CD4-positive, alpha-beta T cell treated with Interleukin-6 at 100 ng/mL for 8 hours (primary cell): ENCODE results near the gene PRSS35.
"Not testable (repeated sequence)": the region's sequence is repeated elsewhere in the genome, so short reads cannot be mapped to it uniquely, and the experiment has no call there.

ENCODE experiments used
- DNase-seq: peaks from one replicate; pipeline ENCODE4 v3.0.0-alpha.2; 2020; ENCODE audit warnings: mixed read lengths, low spot score

Gene PRSS35, protein sequence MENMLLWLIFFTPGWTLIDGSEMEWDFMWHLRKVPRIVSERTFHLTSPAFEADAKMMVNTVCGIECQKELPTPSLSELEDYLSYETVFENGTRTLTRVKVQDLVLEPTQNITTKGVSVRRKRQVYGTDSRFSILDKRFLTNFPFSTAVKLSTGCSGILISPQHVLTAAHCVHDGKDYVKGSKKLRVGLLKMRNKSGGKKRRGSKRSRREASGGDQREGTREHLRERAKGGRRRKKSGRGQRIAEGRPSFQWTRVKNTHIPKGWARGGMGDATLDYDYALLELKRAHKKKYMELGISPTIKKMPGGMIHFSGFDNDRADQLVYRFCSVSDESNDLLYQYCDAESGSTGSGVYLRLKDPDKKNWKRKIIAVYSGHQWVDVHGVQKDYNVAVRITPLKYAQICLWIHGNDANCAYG

GRCh38 chr6:83511901-83512681 is at the start of gene PRSS35:
PRSS35 (plus strand) TSS chr6:83512534; CDS start chr6:83523442, 10,908 bp downstream.
- no peak for DNase-seq

GRCh38 chr6:83463886-83464285 is 48.4 kb upstream of the PRSS35 start:
- no peak for DNase-seq

DNA sequence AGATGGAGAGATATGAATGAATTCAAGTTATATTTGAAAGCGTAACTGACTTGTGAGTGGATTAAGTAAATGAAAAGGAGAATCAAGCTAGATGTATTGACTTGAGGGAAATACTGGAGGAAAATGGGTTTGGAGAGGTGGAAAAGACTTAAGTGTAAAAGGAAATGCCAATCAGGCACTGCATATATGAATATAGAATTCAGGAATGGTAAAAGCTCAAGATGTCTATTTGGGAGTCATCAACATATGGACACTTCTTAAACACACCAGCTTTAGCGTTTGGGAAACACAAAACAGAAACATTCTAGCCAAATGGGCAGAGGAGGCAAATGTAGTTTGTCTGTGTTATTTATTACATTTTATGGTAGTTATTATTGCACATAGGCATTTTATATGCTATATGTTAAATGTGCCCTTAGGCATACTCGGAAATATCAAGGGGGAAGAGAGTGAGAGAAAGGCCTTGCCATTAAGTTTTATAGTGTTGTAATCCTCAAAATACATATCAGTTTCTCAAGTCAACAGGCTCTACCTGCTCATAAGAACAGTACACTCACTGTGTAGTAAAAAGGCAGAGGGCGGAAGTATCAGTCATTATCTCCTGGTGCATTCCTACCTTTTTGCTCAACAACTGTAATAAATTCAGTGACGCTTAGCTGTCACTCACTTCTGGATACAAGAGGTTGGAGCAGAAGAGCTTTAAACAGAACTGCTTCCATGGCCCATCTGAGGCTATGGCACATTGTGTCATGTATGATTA is 47.8 kb upstream of the PRSS35 start:
- no peak for DNase-seq

DNA sequence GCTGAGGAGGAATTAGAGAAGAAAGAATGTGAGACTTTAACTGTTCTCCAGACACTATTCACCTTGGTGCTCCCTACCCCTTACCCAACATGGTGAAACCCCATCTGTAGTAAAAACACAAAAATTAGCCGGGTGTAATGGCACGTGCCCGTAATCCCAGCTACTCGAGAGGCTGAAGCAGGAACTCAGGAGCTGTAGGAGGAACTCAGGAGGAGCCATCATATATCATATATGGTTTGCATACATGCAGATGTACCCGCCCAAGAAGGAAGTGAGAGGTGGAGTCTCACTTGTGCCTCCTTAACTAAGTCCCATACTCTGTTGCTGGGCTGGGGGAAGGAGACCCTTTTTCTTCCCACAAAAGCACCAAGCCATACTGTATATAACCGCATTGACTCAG is 46.0 kb upstream of the PRSS35 start:
- no peak for DNase-seq

DNA sequence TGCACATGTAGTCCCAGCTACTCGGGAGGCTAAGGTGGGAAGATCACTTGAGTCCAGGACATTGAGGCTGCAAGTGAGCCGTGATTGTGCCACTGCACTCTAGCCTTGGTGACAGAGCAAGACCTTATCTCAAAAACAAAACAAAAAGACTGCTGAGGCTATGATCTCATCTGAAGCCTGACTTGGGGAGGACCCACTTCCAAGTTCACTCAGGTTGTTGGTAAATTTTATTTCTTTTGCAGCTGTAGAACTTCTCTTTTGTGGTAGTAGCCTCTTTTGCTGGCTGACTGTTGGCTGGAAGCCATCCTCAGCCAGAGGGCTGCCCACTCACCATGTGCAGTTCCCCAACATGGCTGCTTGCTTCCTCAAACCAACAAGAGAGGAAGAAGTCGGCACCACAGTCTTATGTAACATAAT is 44.7 kb upstream of the PRSS35 start:
- no peak for DNase-seq

GRCh38 chr6:83470001-83470400 is 42.3 kb upstream of the PRSS35 start:
- no peak for DNase-seq

DNA sequence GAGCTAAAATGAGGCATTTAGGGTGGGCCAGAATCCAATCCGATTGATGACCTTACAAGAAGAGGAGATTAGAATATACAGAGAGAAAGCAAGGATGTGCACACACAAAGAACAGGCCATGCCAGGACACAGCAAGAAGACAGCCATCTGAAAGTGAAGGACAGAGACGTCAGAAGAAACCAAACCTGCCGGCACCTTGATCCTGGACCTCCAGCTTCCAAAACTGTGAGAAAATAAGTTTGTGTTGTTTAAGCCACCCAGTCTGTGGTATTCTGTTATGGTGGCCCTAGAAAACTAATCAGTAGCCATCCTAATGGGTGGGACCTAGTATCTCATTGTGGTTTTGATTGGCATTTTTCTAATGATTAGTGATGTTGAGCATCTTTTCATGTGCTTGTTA is 41.7 kb upstream of the PRSS35 start:
- no peak for DNase-seq

GRCh38 chr6:83472767-83473166 is 39.6 kb upstream of the PRSS35 start:
- no peak for DNase-seq

DNA sequence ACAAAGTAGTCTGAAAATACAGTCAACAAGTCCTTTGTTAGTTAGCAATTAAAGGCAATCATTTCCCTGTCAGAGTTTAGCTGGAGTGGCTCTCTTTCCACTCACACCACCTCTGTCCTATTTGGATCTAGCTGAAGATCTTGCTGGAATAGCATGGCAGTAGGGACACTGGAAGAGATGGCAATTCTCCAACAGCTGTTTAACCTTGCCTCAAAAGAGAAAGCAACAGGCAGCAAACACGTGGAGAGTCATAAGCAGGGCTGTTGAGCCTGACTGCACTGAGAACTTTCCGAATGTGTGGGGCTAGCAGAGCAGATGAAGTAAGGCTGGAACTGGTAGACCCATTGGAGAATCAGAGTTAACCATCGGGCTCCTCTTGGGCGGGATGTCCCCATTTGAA is 38.0 kb upstream of the PRSS35 start:
- no peak for DNase-seq

GRCh38 chr6:83476971-83477370 is 35.4 kb upstream of the PRSS35 start:
- no peak for DNase-seq

GRCh38 chr6:83479389-83479788 is 32.9 kb upstream of the PRSS35 start:
- no peak for DNase-seq

DNA sequence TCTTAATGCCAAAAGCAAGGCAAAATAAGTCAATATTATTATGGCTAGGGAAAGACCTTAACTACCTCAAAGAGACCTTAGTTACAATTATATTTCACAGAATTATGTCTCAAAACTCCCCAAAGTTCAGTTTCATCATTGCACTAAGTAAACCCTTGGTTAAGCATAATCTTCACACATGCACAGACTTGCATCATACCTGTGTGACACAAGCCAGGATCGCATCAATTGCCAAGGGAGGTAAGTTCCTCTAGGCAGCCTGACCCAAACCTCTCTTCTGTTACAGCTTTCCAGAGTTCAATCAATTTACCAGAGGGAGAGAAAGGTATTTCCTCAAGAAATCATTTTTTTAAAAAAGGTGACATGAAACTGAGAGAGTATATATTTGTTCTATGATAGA is 31.9 kb upstream of the PRSS35 start:
- no peak for DNase-seq

GRCh38 chr6:83481938-83482337 is 30.4 kb upstream of the PRSS35 start:
- DNase-seq: not testable (repeated sequence)

DNA sequence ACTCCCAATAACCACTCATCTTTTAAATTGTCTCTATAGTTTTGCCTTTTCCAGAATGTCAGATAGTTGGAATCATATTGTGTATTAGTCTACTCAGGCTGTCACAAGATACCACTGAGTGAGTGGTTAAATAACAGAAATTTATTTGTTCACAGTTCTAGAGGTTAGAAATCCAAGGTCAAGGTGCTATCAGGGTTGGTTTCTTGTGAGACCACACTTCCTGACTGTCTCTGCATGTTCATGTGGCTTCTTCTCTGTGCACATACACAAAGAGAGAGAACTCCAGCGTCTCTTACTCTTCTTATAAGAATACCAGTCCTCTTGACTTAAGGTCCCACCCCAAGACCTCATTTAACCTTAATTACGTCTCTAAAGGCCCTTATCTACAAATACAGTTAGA is 23.9 kb upstream of the PRSS35 start:
- DNase-seq: no peak

DNA sequence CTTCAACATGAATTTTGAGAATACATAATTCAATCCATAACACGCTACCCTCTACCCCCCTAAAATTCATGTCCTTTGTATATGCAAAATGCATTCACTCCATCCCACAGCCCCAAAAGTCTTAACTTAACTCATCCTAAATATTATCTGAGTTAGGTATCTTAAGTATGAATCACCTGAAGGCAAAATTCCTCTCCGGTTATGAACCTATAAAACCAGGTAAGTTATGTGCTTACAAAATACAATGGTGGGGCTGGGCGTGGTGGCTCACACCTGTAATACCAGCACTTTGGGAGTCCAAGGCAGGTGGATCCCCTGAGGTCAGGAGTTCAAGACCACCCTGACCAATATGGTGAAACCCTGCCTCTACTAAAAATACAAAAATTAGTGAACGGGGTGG is 23.5 kb upstream of the PRSS35 start:
- no peak for DNase-seq

GRCh38 chr6:83490217-83490807 is 22.0 kb upstream of the PRSS35 start:
- DNase-seq: no peak

GRCh38 chr6:83505356-83505755 is 7.0 kb upstream of the PRSS35 start:
- no peak for DNase-seq

DNA sequence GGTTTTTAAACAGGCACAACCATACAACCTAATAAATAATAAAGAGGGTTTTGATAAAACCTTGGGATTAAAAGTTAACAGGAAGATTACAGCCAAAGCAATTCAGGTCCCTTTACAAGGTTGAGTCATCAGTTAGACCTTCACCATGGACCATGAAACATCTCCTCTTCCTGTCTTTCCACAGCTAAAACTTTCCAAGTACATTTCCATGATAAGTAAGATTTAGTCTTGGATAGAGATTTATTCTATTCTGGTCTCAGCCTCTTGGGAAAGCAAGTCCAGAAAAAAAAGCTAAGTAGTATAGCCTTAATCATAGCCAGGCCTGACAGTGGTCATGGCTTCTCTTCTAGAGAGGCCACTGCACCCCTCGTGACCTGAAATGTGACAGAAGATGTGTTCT is 2.9 kb upstream of the PRSS35 start:
- no peak for DNase-seq

- DNase-seq: no peak
Observed at GRCh38 chr6:83510791-83511190, 1.5 kb upstream of the PRSS35 start.

DNA sequence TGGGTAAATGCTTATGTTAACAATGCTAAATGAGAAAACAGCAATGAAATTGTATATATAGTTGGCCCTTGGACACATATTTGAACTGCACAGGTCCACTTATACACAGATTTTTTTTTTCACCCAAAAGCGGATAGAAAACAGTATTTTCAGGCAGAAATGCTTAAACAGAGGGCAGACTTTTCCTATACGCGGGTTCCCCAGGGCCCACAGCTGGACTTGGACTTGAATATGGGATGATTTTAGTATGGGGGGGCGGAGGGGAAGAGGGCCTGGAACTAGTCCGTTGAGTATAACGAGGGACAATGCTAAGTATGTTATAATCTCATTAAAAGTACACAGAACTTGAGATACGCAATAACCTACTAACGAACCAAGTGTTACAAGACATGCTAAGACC is 1.1 kb upstream of the PRSS35 start:
- no peak for DNase-seq

DNA sequence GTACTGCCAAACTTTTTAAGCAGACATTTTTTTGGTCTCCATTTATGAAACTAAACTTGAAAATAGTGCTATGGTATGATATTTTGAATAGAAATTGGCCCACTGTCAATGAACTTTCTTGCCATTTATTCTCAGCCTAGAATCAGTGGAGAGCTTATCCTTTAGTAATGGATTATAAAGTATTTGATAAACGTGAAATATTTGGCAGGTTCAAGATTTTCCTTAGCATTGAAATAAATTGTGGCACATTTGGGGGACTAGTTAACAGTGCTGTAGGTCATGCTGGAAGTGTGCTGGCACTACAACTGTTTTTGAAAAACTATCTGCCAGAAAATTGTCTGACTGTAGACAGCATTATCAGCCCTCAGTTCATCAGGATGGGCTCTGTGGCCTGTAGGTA is 2.1 kb downstream of the PRSS35 start:
- no peak for DNase-seq

- DNase-seq: peak; percentile 21
Observed at GRCh38 chr6:83514866-83515466, 2.6 kb downstream of the PRSS35 start.
